ENCODE measurements around the gene EGR2.

DNA sequence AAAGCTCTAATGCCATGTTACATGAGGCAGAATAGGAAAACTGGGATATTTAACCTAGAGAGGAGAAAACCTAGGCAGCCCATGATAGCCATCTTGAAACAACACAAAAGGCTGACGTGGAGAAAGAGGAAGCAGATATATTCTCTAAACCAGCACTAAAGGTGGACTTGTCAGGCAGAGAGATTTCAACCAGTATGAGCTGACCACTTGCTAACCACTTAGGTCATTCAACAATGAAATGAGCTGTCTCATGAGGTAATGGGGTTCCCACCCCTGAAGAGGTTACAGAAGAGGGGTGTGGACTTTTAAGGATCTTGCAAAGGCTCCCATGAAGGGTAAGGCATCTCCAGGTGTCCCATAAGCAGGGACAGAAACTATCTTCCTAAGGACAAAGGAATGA is 26.8 kb upstream of the EGR2 start:
- TF ChIP-seq EZH2 (IDR thresholded peaks at IDR 0.05; ENCODE audit: insufficient read depth, poor library complexity, severe bottlenecking) = no peak
- no peak for TF ChIP-seq EZH2phosphoT487 (IDR thresholded peaks at IDR 0.05; ENCODE audit: insufficient read depth, low read depth)
